GM18511 (cell line): ENCODE data around the gene ZKSCAN3.
A peak's percentile ranks its signal among the peaks of the same experiment; 100 is the strongest.
"Not testable (repeated sequence)": the region's sequence is repeated elsewhere in the genome, so short reads cannot be mapped to it uniquely, and the experiment has no call there.

Experiments
- ATAC-seq: cut with Tn5 transposase; IDR thresholded peaks from one replicate; pipeline ENCODE4 v1.9.1; 2021; ENCODE audit warnings: mild to moderate bottlenecking, moderate library complexity; ENCODE audit not compliant: unreplicated experiment

Gene ZKSCAN3

DNA sequence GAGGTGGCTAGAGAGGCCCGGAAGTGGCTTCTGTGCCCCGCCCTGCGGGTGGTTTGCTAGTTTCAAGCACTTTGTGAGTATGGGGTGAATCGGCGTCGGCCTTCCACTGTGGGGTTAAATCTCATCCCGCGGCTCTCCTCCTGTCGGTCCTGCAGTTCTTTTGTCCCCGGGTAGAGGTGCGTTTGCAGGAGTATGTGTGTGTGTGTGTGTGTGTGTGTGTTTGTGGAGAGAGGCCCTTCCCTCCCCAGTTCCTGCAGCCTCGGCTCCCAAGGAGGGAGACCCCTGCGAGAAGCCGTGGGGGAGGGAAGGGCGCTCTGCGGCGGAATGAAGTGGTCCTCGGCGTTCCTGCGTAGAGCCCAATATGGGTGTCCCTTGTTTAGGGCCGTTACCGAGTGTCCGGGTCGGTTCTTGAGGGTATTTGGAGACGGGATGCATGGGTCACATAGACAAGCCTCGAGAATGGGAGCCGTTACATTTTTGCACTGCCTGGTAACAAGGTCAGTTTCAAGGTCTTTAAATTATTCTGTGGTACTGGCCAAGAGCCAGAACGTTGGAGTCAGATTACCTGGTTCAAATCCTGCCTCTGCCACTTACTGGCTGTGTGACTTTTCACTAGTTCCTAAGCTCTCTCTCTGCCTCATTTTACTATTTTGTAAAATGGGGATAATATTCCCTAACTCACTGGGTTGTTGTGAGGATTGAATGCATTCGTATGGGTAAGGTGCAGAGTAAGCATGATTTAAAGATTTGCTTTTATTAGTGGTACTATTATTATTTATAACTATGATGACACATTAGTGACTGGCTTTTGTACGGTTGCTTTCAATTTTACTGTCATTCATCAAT, at the start of gene ZKSCAN3:
Gene ZKSCAN3, plus strand, starts transcription at position 56 of the 846 bp plus-strand sequence. CDS start 9,640 bp downstream, outside the sequence.
- ATAC-seq, result peak; percentile 99

DNA sequence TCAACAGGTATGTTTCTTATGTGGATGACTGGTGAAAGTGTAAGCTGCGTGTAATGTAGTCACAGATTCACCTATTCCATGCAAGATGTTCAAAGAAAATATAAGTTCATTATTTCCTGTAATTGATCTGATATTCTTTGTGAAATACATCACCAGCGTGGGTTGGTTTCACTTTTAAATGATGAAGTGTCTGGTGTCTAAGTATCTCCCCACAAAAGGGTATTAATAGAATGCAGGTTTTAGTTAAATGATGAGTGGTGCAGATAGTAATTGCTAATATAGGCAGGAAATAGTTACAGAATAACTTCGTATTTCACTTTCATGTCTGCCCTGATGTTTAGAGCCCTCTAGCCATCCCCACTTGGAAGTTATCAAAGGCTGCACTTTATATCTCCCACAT, 46.2 kb upstream of the ZKSCAN3 start:
- peak; percentile 99 for ATAC-seq

DNA sequence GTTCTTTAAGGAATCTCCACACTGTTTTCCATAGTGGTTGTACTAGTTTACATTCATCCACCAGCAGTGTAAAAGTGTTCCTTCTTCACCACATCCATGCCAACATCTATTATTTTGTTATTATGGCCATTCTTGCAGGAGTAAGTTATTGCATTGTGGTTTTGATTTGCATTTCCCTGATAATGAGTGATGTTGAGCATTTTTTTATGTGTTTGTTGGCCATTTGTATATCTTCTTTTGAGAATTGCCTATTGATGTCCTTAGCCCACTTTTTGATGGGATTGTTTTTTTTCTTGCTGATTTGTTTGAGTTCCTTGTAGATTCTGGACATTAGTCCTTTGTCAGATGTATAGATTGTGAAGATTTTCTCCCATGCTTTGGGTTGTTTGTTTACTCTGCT, 43.4 kb upstream of the ZKSCAN3 start:
- ATAC-seq, result not testable (repeated sequence)

DNA sequence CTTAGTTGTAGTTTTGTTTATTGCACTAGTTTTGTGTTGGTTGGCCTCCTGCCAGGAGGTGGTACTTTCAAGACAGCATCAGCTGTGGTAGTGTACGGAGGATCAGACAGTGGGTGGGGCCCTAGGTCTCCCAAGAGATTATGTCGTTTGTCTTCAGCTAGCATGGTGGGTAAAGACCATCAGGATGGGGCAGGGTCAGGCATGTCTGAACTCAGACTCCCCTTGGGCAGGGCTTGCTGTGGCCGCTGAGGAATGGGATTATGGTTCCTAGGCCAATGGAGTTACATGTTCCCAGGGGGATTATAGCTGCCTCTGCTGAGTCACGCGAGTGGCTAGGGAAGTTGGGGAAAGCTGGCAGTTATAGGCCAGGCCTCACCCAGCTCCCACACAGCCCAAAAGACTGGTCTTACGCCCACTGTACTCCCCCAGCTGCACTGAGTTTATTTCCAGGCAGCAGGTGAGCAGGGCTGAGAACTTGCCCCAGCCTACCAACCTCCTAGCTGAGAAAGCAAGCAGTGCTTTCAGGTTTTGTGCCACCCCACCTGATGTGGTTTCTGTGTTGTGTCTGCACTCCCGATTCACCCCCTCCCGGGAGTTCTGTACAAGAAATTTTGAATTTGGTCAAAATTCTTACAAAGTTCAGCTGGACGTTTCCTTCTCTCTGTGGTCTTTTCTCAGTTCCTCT, 38.5 kb upstream of the ZKSCAN3 start:
- no peak for ATAC-seq

DNA sequence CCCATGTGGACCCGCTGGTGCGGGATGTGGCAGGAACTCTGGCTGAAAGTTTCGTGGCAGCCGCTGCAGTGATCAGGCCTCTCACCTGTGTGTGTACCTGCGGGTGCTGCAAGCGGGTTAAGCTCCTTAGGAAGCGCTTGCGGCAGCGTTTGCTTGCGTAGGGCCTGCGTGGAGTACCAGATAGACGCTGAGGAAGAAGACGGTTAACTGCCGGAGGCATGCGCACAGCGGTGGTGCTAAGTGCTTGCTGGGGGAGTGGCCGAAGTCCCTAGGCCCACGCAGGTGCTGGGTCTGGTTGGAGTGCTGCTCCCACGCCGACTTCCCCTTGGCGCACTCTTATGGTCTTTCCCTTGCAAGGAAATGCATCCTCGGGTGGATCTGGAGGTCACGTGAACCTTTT, 36.8 kb upstream of the ZKSCAN3 start:
- ATAC-seq, result no peak

DNA sequence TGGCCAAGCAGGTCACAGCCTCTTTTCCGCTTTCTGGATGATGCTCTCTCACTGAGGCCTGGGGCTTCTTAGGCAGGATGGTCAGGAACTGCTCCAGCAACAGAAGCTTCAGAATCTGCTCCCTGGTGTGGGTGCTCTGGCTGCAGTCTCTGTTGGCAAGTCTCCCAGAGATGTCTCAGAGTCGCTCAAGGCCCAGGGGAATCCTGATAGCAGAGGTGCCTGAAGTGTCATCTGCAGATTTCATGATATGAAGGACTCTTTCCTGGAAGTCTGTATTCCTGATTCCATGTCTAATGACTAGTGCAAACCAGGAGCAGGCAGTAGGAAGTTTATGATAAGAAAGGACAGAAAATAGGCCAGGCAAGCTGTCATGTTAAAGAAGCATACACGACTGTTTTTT, 34.1 kb upstream of the ZKSCAN3 start:
- no peak for ATAC-seq

DNA sequence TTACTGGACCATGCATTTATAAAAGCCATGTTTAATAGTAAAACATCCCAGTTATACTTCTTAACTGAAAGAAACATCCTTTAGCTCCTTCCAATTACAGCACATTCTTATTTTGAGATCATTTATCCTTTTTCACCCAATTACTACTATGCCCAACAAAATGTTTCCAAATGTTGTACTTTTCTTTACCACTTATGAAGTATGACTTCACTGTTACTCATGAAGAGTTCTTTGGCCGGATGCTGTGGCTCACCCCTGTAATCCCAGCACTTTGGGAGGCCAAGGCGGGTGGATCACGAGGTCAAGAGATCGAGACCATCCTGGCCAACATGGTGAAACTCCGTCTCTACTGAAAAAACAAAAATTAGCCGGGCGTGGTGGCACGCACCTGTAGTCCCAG, 31.9 kb upstream of the ZKSCAN3 start:
- not testable (repeated sequence) for ATAC-seq

DNA sequence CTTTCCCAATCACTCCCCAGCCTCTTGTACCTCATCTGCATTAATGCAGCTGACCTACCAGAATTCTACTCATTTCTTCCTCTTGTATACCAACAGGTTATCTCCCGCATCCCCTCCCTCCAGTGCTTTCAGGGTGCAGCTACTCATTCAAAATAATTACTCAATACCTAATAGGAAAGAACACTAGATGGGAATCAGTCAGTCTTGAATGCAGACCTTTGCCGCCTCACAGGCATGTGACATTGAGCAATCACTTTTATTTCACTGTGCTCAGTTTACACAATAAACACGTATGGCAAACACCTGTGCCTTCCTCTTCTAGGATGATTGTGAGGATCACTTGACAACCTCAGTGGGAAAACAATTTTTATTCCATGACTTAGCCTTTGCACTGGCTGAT, 27.1 kb upstream of the ZKSCAN3 start:
- ATAC-seq, result no peak

DNA sequence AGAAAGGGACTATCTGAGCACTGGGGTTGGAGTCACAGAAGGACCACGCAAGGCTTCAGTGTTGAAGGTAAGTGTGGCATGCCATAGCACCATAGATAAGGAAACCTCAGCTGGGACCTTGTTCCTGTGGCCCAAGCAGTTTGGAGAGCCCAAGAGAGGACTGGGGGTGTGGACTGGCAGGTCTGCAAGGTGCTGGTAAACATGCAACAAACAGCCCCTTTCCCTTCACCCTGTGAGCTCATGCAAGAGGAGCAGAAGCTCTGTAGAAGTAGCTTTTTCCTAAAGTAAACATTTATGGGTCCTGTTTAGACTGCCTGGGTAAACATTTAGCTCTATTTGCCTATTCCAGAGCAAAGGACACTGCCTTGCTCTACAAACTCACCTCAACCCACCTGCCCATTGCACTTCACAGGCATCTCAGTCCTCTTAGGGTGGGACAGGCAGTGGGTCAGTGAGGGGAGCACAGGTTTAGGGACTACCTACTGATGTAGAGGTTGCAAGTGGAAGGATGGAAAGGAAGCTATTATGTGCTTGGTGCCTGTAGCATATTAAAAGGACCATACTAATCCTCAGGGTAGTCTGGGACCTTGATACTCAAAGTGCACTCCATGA, 25.8 kb upstream of the ZKSCAN3 start:
- ATAC-seq, result no peak

DNA sequence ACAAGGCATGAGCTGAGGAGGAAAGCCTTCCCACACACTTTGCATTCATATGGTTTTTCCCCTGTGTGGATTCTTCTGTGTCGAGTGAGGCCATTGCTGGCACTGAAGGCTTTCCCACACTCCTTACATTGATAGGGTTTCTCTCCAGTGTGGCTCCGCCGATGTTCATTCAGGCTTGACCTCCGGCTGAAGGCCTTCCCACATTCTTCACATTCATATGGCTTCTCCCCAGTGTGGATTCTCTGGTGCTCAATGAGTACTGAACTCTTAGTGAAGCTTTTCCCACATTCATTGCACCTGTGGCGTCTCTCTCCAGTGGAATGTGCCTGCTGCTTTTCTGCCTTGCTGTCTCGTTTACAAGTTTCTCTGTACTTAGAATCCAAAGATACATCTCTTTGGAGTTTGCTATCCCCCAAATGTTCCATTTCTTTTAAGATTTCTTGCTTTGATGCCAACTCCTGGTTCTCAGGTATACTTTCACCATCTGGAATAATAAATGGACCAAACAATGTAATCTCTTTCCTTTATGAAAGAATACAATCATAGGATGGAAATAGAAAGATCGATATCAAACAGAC, 23.3 kb upstream of the ZKSCAN3 start:
- ATAC-seq, result no peak

DNA sequence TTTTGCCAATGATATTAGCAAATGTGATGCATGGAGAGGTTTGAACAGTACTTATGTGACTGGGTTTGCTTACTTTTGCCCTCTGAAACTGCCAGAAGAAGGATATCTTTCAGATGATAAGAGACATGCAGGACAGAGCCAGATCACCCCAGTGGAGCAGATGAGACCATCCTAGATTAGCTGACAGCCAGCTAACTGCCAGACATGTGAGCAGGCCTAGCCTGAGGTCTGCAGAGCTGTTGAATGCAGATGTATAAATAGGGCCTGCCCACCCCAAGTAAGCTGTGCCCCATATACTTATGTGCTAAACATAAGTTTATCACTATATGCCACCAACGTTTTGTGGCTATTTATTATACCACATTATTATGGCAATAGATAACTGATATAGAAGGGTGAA, 19.7 kb upstream of the ZKSCAN3 start:
- no peak for ATAC-seq

DNA sequence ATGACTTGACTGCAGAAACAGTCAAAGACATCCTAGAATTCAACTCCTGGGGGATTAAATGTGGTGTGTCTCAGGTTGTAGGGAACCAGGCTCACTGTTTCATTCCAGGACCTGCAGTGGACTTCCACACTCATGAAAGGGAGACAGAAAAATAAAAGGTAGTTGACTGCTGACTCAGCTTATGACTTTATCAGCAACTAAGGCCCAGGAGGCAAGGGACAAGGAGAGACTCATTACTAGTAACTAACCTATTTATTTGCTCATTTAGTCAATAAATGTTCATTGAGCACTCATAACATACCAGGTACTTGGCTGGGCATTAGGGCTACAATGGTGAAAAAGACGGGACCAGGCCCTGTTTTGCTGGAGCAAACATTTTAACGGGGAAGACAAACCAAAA, 16.7 kb upstream of the ZKSCAN3 start:
- ATAC-seq, result no peak

DNA sequence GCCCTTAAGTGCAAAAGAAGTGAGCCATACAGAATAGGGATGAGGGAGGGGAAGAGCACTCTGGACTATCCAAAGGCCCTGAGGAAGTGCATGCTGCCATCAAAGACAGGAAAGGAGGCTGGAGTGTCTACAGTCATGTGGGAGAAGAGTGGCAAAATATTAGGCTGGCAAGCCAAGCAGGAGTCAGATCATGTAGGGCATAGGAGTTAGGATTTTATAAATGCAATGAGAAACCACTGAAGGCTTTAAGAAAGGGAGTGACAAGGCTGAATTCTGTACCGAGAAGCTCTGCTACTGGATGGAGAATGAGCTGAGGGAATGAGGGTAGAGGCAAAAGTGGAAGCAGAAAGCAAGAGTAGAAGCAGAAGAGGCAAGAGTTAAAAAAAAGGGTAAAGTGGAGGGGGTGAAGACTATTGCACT, 16.1 kb upstream of the ZKSCAN3 start:
- no peak for ATAC-seq

DNA sequence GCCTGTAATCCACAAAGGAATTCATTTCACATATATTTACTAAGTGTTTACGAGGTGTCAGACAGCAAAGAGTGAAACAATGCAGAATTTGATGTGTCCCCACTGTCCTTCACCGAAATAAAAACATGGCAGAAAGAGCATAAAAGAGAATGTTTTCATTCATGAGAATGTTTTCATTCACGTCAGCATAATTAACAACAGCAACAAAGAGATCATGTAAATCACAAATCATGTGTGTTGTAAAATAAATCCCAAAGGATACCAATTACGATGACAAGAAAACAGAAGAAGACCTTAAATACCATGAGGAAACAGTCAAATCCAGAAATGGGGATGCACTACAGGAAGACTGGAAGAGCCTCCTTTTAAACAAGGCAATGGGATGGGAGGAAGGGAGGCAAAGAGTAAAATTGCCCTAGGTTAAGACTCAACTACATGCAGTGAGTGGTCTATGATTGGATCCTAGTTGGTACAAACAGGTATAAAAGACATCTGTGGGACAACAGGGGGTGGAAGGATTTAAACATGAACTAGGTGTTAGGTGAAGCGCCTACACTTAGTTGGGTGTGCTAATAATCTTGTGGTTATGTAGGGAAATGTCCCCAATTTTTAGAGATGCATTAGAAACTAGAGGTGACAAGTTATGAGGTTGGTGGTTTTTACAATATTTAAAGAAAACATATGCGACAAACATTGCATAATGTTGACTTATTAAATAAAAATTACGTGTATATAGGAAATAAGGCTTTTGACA, 15.3 kb upstream of the ZKSCAN3 start:
- ATAC-seq, result no peak

DNA sequence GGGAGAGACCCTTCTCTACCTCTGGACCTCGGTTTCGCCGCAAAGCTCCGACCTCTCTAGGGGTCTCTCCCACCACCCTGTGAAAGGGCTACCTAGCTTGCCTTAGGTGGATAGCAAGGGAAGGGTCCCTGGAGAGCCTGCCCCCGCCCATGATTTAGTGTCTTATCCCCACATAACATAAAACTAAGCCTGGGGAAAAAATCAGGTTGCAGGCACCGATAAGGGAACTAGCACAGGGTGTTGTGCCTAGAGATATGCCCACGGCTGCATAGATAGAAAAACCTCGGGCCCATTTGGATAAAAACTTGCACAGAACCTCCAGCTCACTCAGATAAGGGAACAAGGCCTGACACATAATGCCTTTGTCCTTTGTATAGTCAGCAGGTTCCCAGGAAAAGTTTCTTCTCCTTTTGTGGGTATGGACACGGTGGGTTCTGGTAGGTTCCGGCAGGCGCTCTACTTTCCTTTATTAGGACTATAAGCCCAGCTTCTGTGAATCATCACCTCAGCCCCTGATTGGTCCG, 14.6 kb upstream of the ZKSCAN3 start:
- no peak for ATAC-seq

DNA sequence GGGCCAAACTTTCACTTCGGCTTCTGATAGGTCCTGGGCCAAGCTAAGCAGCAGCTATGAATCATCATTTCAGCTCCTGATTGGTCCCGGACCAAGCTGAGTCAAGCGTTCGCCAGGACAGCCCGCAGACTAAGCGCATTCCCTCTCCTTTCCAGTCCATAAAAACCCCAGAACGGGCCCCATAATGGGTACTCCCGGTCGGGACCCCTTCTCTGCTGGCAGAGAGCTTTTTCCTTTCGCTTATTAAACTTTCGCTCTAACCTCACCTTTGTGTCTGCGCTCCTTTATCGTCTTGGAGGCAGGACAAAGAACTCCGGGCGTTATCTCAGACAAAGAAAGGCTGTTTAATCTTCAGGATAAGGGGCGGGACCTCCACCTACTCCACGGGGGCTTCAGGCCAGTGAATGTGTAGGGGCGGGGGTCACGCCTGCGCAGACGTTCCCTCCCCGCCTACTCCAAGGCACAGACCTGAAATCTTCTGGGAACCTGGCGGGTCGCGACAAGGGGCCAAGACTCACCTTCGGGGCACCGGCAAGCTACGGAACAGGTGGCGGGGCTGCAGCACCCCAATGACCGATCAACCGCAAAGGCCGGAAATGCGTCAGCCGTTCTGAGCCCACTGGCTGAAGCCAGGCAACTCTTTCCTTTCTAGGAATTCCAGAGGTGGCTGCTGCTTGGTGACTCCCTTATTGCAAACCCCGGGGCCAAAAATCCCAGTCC, 14.0 kb upstream of the ZKSCAN3 start, which contains the start of gene ZSCAN31:
Gene ZSCAN31, minus strand, starts transcription at position 585 of the 720 bp plus-strand sequence. CDS start 6,465 bp downstream, outside the sequence.
- ATAC-seq, result peak; percentile 91

DNA sequence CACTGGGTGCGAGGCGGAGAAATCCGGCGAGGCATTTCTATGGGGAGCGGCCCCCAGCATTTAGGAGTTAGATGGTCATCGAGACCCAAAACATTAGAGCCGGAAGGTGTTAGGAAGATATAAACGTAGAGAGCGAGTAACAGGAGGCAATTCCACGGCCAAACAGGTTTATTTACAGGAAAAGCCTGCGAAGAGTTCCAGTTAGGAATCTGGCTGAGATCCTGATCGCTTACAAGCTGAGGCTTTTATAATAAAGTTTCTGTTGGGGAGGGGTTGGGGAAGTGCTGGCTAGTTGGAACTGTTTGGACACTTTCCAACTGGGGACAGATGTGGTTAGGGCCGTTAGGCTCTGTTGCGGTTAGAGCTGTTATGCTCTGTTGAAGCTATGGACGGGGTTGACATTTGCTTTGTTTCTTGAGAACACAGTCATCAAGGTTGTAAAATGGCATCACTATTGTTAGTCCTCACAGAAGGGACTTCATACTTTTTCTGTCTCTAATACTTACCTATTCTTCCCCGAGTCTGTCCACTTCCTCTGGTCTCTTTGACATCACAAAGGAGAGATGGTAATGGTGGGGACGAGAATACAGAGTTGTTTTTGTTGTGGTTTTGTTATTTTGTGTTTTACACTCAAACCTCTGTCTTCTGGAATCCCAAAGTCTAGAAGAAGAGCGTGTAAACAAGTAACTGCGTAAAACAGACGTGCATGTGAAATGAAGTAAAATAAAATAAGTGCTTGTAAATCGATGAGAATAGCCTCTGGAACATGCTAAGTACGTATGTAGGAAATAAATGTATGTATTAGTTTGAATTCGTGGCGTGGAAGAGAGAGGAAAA, 13.2 kb upstream of the ZKSCAN3 start:
- peak; percentile 56 for ATAC-seq

DNA sequence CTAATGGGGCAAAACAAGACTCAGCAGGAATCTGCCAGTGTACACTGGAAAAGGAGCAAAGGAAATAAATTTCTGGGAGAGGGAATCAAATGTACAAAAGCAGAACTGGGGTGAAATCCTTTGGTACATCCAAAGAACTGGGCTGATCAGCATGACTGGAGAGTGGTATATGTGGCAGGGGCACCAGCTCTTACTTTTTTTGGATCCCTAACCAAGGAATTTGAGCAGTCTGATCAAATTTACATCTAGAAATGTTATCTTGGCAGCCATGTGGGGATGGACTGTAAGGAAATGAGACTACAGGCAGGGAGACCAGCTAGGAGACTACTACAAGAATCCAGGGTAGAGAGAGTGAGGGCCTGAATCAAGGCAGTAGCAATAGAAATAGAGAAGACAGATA, 12.6 kb upstream of the ZKSCAN3 start:
- ATAC-seq, result no peak
